Amygdala (tissue), 56 donors: Measurements from ENCODE around the gene ARID1B.
"Not testable (repeated sequence)": the region's sequence is repeated elsewhere in the genome, so short reads cannot be mapped to it uniquely, and the experiment has no call there.

ENCODE experiments used
- DNase-seq, 56 donors: peaks; one replicate each; lab custom pipeline; 2025; lab: John Stamatoyannopoulos, UW

Gene ARID1B

GRCh38 chr6:156976216-156977127 lies 199.3 kb downstream of the ARID1B start:
- DNase-seq = peak in 4 of 56 donors; percentile 16 to 43 (median 24)

- no peak for DNase-seq
These were observed 200.5 kb downstream of the ARID1B start for GRCh38 chr6:156977527-156978291.

- DNase-seq = no peak
These were observed 201.8 kb downstream of the ARID1B start for GRCh38 chr6:156978948-156979347.

GRCh38 chr6:156980515-156980914 lies 203.3 kb downstream of the ARID1B start:
- DNase-seq = no peak

GRCh38 chr6:156980948-156981347 lies 203.8 kb downstream of the ARID1B start:
- no peak for DNase-seq

GRCh38 chr6:156982168-156982567 lies 205.0 kb downstream of the ARID1B start:
- no peak for DNase-seq

- not testable (repeated sequence) for DNase-seq
These were observed 205.7 kb downstream of the ARID1B start for GRCh38 chr6:156982864-156983263.

- DNase-seq = no peak
These were observed 207.1 kb downstream of the ARID1B start for GRCh38 chr6:156984178-156984738.

- DNase-seq = no peak
These were observed 208.1 kb downstream of the ARID1B start for GRCh38 chr6:156985309-156985708.

- no peak for DNase-seq
These were observed 211.3 kb downstream of the ARID1B start for GRCh38 chr6:156988276-156989158.

- no peak for DNase-seq
These were observed 212.1 kb downstream of the ARID1B start for GRCh38 chr6:156989159-156989806.

GRCh38 chr6:156992020-156992804 lies 215.0 kb downstream of the ARID1B start:
- DNase-seq = no peak

- no peak for DNase-seq
These were observed 216.5 kb downstream of the ARID1B start for GRCh38 chr6:156993713-156994112.

- DNase-seq = no peak
These were observed 217.3 kb downstream of the ARID1B start for GRCh38 chr6:156994215-156995076.

GRCh38 chr6:156995502-156995901 lies 218.3 kb downstream of the ARID1B start:
- DNase-seq = no peak

GRCh38 chr6:156996265-156996664 lies 219.1 kb downstream of the ARID1B start:
- DNase-seq = no peak

GRCh38 chr6:156998794-156999330 lies 221.7 kb downstream of the ARID1B start:
- DNase-seq = no peak

GRCh38 chr6:156999762-157000161 lies 222.6 kb downstream of the ARID1B start:
- no peak for DNase-seq
